H1 (cell line): ENCODE measurements around the gene SH3D19. TPM values are rescaled to one million over a fixed set of nuclear protein-coding genes. Genes with fewer than 3 reads are reported as not detected.

Source experiments
- CHD1 ChIP-seq: IDR thresholded peaks from 2 replicates; pipeline ENCODE4 v1.6.1; 2012; ENCODE audit warnings: low read depth, low read length, improper control_type of control experiment
- CREB1 ChIP-seq: IDR thresholded peaks from 2 replicates; pipeline ENCODE4 v1.6.1; 2012; ENCODE audit warnings: inconsistent platforms
- KDM1A ChIP-seq: fragments of 200-600, 300-600 bp; sonication (generic); IDR thresholded peaks from 2 replicates; pipeline ENCODE4 v1.7.1; 2016; ENCODE audit warnings: mild to moderate bottlenecking, low read length, borderline replicate concordance
- POLR2A ChIP-seq, 2 experiments: IDR thresholded peaks; 1 replicate in 1 of 2; 2 replicates in 1 of 2; pipeline ENCODE4 v1.6.1; 2011; ENCODE audit warnings: low read depth in 2 of 2, low read length in 2 of 2, mild to moderate bottlenecking in 2 of 2; ENCODE audit errors: control extremely low read depth in 1 of 2
- RXRA ChIP-seq: IDR thresholded peaks from 2 replicates; pipeline ENCODE4 v1.6.1; 2011; ENCODE audit warnings: low read depth, mild to moderate bottlenecking, low read length, moderate library complexity; ENCODE audit not compliant: insufficient read depth
- SIX5 ChIP-seq: IDR thresholded peaks from 2 replicates; pipeline ENCODE4 v1.6.1; 2011; ENCODE audit warnings: mild to moderate bottlenecking, low read depth, low read length
- TCF12 ChIP-seq: IDR thresholded peaks from 2 replicates; pipeline ENCODE4 v1.6.1; 2011; ENCODE audit warnings: low read depth, mild to moderate bottlenecking, low read length
- polyA plus RNA-seq, 7 experiments: library from polyadenylated mRNA; depleted of rRNA in 3 of 7; stranded (reverse) in 5 of 7; unstranded in 2 of 7; fragments of >200 nt in 5 of 7; fragments of 200-250 nt in 2 of 7; gene quantifications; 1 replicate in 5 of 7; 2 replicates in 1 of 7; 4 replicates in 1 of 7; pipeline versions ENCODE4 v1.2.1 to v1.2.3, GENCODE V29; 2011 to 2013; ENCODE audit warnings: missing spikeins in 2 of 7, mixed read lengths in 2 of 7
- total RNA-seq: library from RNA; stranded (reverse); fragmentation: NEBNext Ultra II Directional; extraction: Animal tissue kit (Norgen Biotek cat#: 25700); gene quantifications from 2 replicates; pipeline ENCODE4 v1.2.1, GENCODE V29; 2021

The SH3D19 gene
- total and polyA plus RNA-seq, 2 of the 8 experiments (the other 6 are each of a cell fraction or from before 2014, with no cell fraction given), result 11.7 to 51.3 TPM

DNA sequence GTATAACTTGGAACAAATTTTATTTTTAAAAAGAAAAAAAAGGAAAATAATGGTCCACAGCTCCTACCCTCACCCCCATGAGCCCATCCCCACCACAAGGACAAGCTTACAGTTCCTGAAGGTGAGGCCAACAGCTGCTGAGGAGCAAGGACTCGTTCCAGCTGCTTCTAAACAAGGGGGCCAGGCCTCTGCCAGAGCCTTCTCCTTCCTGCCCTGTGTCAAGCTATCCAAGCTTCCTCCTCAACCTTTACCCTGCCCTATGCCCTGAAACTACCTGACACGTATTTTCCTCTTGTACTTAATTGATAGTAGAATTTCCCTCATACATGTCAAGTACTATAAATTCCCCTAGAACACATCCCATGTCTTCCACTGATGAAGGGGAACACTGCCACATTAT lies 8.8 kb downstream of the SH3D19 start (continued):
- TF ChIP-seq POLR2A (IDR thresholded peaks at IDR 0.05; ENCODE audit: control extremely low read depth in 1 of 2, low read depth in 2 of 2, low read length in 2 of 2) (no peak), CREB1 (no peak), TCF12 (no peak), RXRA (no peak), SIX5 (no peak), KDM1A (no peak), CHD1 (no peak)
